ENCODE measurements around the gene EIF2AK3. TPM values are rescaled to one million over a fixed set of nuclear protein-coding genes. Genes with fewer than 3 reads are reported as not detected.

Gene EIF2AK3
- polyA plus RNA-seq, 1 donor from 2014 or later, result 23.2 TPM

DNA sequence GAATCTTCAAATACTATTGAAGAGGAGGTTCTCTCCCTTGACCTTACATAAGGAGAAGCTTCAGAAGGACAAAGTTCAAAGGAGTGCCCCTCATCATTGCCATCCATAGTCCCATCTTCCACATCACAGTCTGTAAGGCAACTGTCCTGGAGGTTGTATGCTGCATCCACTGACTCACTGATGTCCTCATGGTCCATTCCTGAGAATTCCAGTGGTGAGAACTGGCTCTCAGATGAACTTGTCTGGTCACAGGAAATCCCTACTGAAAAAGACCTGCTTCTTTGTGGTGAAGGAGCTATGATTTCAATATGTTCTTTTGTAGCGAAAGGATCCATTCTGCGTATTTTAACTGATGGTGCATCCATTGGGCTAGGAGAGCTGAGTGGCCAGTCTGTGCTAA is 52.2 kb downstream of the EIF2AK3 start:
- no peaks in the 10 kb centered on the region for H3K9me2 ChIP-seq (ENCODE audit: insufficient read depth, low read length)
- peaks cover 18% of the 10 kb centered on the region for H3K36me3 ChIP-seq (ENCODE audit: insufficient read depth, low read length)
- no peak overlapping the region for H2AFZ ChIP-seq (ENCODE audit: low read depth, low read length)
- no peaks in the 10 kb centered on the region for H3K79me2 ChIP-seq (replicated peaks; ENCODE audit: insufficient read depth, low read length)
- no peak overlapping the region for H3K4me2 ChIP-seq (ENCODE audit: low read length)
- no peaks in the 10 kb centered on the region for H4K20me1 ChIP-seq (ENCODE audit: insufficient read depth)
- H3K9ac ChIP-seq (ENCODE audit: low read length), result no peak overlapping the region
- H3F3A ChIP-seq (ENCODE audit: insufficient read depth, low read length, poor library complexity, severe bottlenecking), result no peaks in the 10 kb centered on the region
- H3K4me3 ChIP-seq (ENCODE audit: low read length), result no peak overlapping the region
- H3K27me3 ChIP-seq (ENCODE audit: insufficient read depth, low read depth, low read length), result no peaks in the 10 kb centered on the region
- TF ChIP-seq REST (IDR thresholded peaks at IDR 0.05; ENCODE audit: borderline replicate concordance) (no peak), EP300 (conservative IDR thresholded peaks at IDR 0.05; ENCODE audit: poor library complexity, severe bottlenecking) (no peak), SMC3 (conservative IDR thresholded peaks at IDR 0.05; ENCODE audit: poor library complexity) (no peak), MXI1 (conservative IDR thresholded peaks at IDR 0.05; ENCODE audit: poor library complexity, severe bottlenecking) (no peak), EZH2 (IDR thresholded peaks at IDR 0.05; ENCODE audit: borderline replicate concordance, insufficient read depth, low read length, poor library complexity, severe bottlenecking) (no peak), TAF1 (IDR thresholded peaks at IDR 0.05; ENCODE audit: low read depth) (no peak), POLR2AphosphoS5 (IDR thresholded peaks at IDR 0.05) (no peak), RAD21 (conservative IDR thresholded peaks at IDR 0.05) (no peak)
- TF ChIP-seq, protein P1, sequence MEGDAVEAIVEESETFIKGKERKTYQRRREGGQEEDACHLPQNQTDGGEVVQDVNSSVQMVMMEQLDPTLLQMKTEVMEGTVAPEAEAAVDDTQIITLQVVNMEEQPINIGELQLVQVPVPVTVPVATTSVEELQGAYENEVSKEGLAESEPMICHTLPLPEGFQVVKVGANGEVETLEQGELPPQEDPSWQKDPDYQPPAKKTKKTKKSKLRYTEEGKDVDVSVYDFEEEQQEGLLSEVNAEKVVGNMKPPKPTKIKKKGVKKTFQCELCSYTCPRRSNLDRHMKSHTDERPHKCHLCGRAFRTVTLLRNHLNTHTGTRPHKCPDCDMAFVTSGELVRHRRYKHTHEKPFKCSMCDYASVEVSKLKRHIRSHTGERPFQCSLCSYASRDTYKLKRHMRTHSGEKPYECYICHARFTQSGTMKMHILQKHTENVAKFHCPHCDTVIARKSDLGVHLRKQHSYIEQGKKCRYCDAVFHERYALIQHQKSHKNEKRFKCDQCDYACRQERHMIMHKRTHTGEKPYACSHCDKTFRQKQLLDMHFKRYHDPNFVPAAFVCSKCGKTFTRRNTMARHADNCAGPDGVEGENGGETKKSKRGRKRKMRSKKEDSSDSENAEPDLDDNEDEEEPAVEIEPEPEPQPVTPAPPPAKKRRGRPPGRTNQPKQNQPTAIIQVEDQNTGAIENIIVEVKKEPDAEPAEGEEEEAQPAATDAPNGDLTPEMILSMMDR (IDR thresholded peaks at IDR 0.05; ENCODE audit: poor library complexity, severe bottlenecking), result no peak
- H3K27ac ChIP-seq (ENCODE audit: low read length), result no peak overlapping the region
- no peaks in the 10 kb centered on the region for H3K9me3 ChIP-seq (ENCODE audit: low read length)

DNA sequence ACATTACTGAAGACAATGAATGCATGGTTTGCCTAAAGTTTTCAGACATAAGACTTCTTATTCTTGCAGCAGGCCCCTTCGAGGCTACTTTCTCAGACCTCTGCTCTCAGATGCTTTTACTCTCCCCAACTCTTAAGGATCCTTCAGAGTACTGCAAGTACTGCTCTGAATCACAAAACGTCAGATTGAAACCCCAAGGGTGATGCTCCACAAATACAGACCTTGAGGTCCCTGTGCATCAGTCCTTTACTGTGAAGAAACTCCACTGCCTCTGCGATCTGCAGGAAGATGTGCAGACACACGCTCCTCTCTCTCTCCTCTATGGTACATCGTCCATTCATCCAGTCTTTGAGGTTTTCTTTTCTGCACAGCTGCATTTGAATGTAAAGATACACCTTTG is 52.8 kb downstream of the EIF2AK3 start:
- H3K9me3 ChIP-seq (ENCODE audit: low read length), result no peaks in the 10 kb centered on the region
- H3F3A ChIP-seq (ENCODE audit: insufficient read depth, low read length, poor library complexity, severe bottlenecking), result no peaks in the 10 kb centered on the region
- no peaks in the 10 kb centered on the region for H3K79me2 ChIP-seq (replicated peaks; ENCODE audit: insufficient read depth, low read length)
- no peak overlapping the region for H3K4me2 ChIP-seq (ENCODE audit: low read length)
- no peaks in the 10 kb centered on the region for H3K9me2 ChIP-seq (ENCODE audit: insufficient read depth, low read length)
- no peak overlapping the region for H3K27ac ChIP-seq (ENCODE audit: low read length)
- no peaks in the 10 kb centered on the region for H4K20me1 ChIP-seq (ENCODE audit: insufficient read depth)
- TF ChIP-seq REST (IDR thresholded peaks at IDR 0.05; ENCODE audit: borderline replicate concordance), result no peak
- TF ChIP-seq MXI1 (conservative IDR thresholded peaks at IDR 0.05; ENCODE audit: poor library complexity, severe bottlenecking), result no peak
- TF ChIP-seq EP300 (conservative IDR thresholded peaks at IDR 0.05; ENCODE audit: poor library complexity, severe bottlenecking), result no peak
- no peak for TF ChIP-seq SMC3 (conservative IDR thresholded peaks at IDR 0.05; ENCODE audit: poor library complexity)
- no peak for TF ChIP-seq POLR2AphosphoS5 (IDR thresholded peaks at IDR 0.05)
- no peak for TF ChIP-seq TAF1 (IDR thresholded peaks at IDR 0.05; ENCODE audit: low read depth)
- no peak for TF ChIP-seq EZH2 (IDR thresholded peaks at IDR 0.05; ENCODE audit: borderline replicate concordance, insufficient read depth, low read length, poor library complexity, severe bottlenecking)
- TF ChIP-seq, protein P1 (IDR thresholded peaks at IDR 0.05; ENCODE audit: poor library complexity, severe bottlenecking), result no peak
- no peak for TF ChIP-seq RAD21 (conservative IDR thresholded peaks at IDR 0.05)
- no peak overlapping the region for H3K9ac ChIP-seq (ENCODE audit: low read length)
- no peak overlapping the region for H2AFZ ChIP-seq (ENCODE audit: low read depth, low read length)
- no peak overlapping the region for H3K4me3 ChIP-seq (ENCODE audit: low read length)
- H3K36me3 ChIP-seq (ENCODE audit: insufficient read depth, low read length), result peaks cover 20% of the 10 kb centered on the region
- H3K27me3 ChIP-seq (ENCODE audit: insufficient read depth, low read depth, low read length), result no peaks in the 10 kb centered on the region

Measured in neural cell (in vitro differentiated cells).